ENCODE measurements around the gene F8.

The F8 gene

GRCh38 chrX:154819771-154820341 is 202.7 kb downstream of the F8 start:
- TF ChIP-seq, protein P1, sequence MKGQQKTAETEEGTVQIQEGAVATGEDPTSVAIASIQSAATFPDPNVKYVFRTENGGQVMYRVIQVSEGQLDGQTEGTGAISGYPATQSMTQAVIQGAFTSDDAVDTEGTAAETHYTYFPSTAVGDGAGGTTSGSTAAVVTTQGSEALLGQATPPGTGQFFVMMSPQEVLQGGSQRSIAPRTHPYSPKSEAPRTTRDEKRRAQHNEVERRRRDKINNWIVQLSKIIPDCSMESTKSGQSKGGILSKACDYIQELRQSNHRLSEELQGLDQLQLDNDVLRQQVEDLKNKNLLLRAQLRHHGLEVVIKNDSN (IDR thresholded peaks at IDR 0.05): no peak
- TF ChIP-seq TEAD4 (IDR thresholded peaks at IDR 0.05) (no peak), TCF12 (IDR thresholded peaks at IDR 0.05; ENCODE audit: low read depth) (no peak), RAD21 (IDR thresholded peaks at IDR 0.05; ENCODE audit: low read depth) (no peak), CEBPB (IDR thresholded peaks at IDR 0.05) (no peak), YY1 (IDR thresholded peaks at IDR 0.05; ENCODE audit: low read depth) (no peak), FOXM1 (IDR thresholded peaks at IDR 0.05; ENCODE audit: borderline replicate concordance, low read depth) (no peak), ZBTB7A (IDR thresholded peaks at IDR 0.05; ENCODE audit: low read depth) (no peak), EP300 (IDR thresholded peaks at IDR 0.05; ENCODE audit: borderline replicate concordance) (no peak), EGR1 (IDR thresholded peaks at IDR 0.05) (no peak), NFIC (IDR thresholded peaks at IDR 0.05) (no peak), CREB1 (IDR thresholded peaks at IDR 0.05; ENCODE audit: low read depth) (no peak), TAF1 (IDR thresholded peaks at IDR 0.05; ENCODE audit: low read depth) (no peak)
- TF ChIP-seq, protein P2, sequence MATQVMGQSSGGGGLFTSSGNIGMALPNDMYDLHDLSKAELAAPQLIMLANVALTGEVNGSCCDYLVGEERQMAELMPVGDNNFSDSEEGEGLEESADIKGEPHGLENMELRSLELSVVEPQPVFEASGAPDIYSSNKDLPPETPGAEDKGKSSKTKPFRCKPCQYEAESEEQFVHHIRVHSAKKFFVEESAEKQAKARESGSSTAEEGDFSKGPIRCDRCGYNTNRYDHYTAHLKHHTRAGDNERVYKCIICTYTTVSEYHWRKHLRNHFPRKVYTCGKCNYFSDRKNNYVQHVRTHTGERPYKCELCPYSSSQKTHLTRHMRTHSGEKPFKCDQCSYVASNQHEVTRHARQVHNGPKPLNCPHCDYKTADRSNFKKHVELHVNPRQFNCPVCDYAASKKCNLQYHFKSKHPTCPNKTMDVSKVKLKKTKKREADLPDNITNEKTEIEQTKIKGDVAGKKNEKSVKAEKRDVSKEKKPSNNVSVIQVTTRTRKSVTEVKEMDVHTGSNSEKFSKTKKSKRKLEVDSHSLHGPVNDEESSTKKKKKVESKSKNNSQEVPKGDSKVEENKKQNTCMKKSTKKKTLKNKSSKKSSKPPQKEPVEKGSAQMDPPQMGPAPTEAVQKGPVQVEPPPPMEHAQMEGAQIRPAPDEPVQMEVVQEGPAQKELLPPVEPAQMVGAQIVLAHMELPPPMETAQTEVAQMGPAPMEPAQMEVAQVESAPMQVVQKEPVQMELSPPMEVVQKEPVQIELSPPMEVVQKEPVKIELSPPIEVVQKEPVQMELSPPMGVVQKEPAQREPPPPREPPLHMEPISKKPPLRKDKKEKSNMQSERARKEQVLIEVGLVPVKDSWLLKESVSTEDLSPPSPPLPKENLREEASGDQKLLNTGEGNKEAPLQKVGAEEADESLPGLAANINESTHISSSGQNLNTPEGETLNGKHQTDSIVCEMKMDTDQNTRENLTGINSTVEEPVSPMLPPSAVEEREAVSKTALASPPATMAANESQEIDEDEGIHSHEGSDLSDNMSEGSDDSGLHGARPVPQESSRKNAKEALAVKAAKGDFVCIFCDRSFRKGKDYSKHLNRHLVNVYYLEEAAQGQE (IDR thresholded peaks at IDR 0.05; ENCODE audit: low read depth): no peak
- TF ChIP-seq, protein P3, sequence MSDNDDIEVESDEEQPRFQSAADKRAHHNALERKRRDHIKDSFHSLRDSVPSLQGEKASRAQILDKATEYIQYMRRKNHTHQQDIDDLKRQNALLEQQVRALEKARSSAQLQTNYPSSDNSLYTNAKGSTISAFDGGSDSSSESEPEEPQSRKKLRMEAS (IDR thresholded peaks at IDR 0.05): no peak

- TF ChIP-seq TEAD4 (IDR thresholded peaks at IDR 0.05): no peak
- no peak for TF ChIP-seq EGR1 (IDR thresholded peaks at IDR 0.05)
- no peak for TF ChIP-seq YY1 (IDR thresholded peaks at IDR 0.05; ENCODE audit: low read depth)
- no peak for TF ChIP-seq TAF1 (IDR thresholded peaks at IDR 0.05; ENCODE audit: low read depth)
- TF ChIP-seq CEBPB (IDR thresholded peaks at IDR 0.05): no peak
- TF ChIP-seq, protein P1 (IDR thresholded peaks at IDR 0.05): no peak
- TF ChIP-seq, protein P3 (IDR thresholded peaks at IDR 0.05): no peak
- TF ChIP-seq NFIC (IDR thresholded peaks at IDR 0.05): no peak
- no peak for TF ChIP-seq EP300 (IDR thresholded peaks at IDR 0.05; ENCODE audit: borderline replicate concordance)
- TF ChIP-seq ZBTB7A (IDR thresholded peaks at IDR 0.05; ENCODE audit: low read depth): no peak
- TF ChIP-seq RAD21 (IDR thresholded peaks at IDR 0.05; ENCODE audit: low read depth): no peak
- TF ChIP-seq TCF12 (IDR thresholded peaks at IDR 0.05; ENCODE audit: low read depth): no peak
- TF ChIP-seq, protein P2 (IDR thresholded peaks at IDR 0.05; ENCODE audit: low read depth): no peak
- TF ChIP-seq FOXM1 (IDR thresholded peaks at IDR 0.05; ENCODE audit: borderline replicate concordance, low read depth): no peak
Measured at GRCh38 chrX:154818916-154819770, 203.4 kb downstream of the F8 start.

DNA sequence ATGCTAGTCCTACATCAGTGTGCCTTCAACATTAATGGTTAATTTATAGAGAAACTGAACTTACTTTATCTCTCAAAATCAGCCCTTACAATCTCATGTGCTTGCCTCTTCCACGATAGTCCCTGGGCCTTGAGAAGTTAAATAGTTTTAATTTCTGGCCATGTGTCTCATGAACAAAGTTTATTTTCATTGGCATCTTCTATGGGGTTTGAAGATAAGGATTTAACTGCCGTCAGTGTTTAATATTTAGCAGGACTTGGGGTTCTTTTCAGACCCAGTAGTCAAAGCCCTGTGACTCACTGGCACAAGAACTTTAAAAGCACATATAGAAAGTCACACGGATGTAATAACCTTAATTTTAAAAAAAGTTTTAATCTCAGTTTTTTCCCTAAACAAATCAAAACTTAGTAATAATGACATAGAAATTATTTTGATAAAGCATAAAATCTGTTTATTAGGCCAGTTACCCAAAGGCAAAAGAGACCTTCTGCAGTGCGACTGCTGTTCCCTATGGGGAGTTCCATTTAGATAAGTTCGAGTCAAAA is 207.2 kb downstream of the F8 start:
- TF ChIP-seq NFIC (IDR thresholded peaks at IDR 0.05): no peak
- TF ChIP-seq CEBPB (IDR thresholded peaks at IDR 0.05): no peak
- TF ChIP-seq RAD21 (IDR thresholded peaks at IDR 0.05; ENCODE audit: low read depth): no peak
- no peak for TF ChIP-seq EGR1 (IDR thresholded peaks at IDR 0.05)
- TF ChIP-seq ZBTB7A (IDR thresholded peaks at IDR 0.05; ENCODE audit: low read depth): no peak
- TF ChIP-seq, protein P1 (IDR thresholded peaks at IDR 0.05): no peak
- TF ChIP-seq CREB1 (IDR thresholded peaks at IDR 0.05; ENCODE audit: low read depth): no peak
- no peak for TF ChIP-seq TCF12 (IDR thresholded peaks at IDR 0.05; ENCODE audit: low read depth)
- TF ChIP-seq YY1 (IDR thresholded peaks at IDR 0.05; ENCODE audit: low read depth): no peak
- TF ChIP-seq TAF1 (IDR thresholded peaks at IDR 0.05; ENCODE audit: low read depth): no peak
- TF ChIP-seq TEAD4 (IDR thresholded peaks at IDR 0.05): no peak
- TF ChIP-seq, protein P3 (IDR thresholded peaks at IDR 0.05): no peak
- TF ChIP-seq, protein P2 (IDR thresholded peaks at IDR 0.05; ENCODE audit: low read depth): no peak
